ENCODE measurements around the gene TMEM245. TPM values are rescaled to one million over a fixed set of nuclear protein-coding genes. Genes with fewer than 3 reads are reported as not detected.

TMEM245 gene
- total and polyA plus RNA-seq, 11 donors = 16.7 to 174 (median 99.6) TPM

DNA sequence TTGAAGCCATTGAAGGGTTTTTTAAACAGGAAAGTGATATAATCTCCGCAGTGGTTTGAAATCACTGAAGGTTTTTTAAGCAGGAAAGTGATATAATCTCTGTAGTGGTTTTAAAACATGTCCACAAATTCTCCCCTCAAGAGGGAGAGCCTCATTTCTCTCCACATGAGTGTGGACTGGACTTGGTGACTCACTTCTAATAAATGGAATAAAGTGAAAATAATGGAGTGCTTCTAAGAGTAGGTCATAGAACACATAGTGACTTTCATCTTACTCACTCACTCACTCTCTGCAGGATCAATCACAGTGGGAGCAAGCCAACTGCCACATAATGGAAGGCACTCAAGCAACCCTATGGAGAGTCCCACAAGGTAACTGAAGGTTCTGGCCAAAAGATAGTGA is 118.5 kb downstream of the TMEM245 start:
- H3K9me3 ChIP-seq = peaks cover 0 to 19% (median 10%) of the 10 kb centered on the region in 12 donors
- 62 to 76% (median 69%) methylated on average over 1 of the region's 1 CpG for WGBS, 4 donors
- TF ChIP-seq, protein P1, sequence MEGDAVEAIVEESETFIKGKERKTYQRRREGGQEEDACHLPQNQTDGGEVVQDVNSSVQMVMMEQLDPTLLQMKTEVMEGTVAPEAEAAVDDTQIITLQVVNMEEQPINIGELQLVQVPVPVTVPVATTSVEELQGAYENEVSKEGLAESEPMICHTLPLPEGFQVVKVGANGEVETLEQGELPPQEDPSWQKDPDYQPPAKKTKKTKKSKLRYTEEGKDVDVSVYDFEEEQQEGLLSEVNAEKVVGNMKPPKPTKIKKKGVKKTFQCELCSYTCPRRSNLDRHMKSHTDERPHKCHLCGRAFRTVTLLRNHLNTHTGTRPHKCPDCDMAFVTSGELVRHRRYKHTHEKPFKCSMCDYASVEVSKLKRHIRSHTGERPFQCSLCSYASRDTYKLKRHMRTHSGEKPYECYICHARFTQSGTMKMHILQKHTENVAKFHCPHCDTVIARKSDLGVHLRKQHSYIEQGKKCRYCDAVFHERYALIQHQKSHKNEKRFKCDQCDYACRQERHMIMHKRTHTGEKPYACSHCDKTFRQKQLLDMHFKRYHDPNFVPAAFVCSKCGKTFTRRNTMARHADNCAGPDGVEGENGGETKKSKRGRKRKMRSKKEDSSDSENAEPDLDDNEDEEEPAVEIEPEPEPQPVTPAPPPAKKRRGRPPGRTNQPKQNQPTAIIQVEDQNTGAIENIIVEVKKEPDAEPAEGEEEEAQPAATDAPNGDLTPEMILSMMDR (IDR thresholded peaks at IDR 0.05) = no peak
- no peak for TF ChIP-seq POLR2A (IDR thresholded peaks at IDR 0.05)
- H3K4me1 ChIP-seq = peaks cover 0 to 46% (median 13%) of the 10 kb centered on the region in 12 donors
- H3K4me3 ChIP-seq = no peak overlapping the region
- H3K36me3 ChIP-seq = peaks cover 0 to 4% (median 0%) of the 10 kb centered on the region in 9 donors
- intact Hi-C loops (cut with DNase I) = no loop called here
- DNase-seq (no peak), ATAC-seq (no peak)
- H3K27me3 ChIP-seq = no peaks in the 10 kb centered on the region
- no peak overlapping the region for H3K27ac ChIP-seq

GRCh38 chr9:108997112-108997511 is 122.6 kb downstream of the TMEM245 start:
- Histone ChIP-seq H3K27me3 (no peaks in the 10 kb centered on the region), H3K4me1 (peaks cover 0 to 63% (median 24%) of the 10 kb centered on the region in 12 donors), H3K9me3 (no peaks in the 10 kb centered on the region), H3K4me3 (no peak overlapping the region), H3K36me3 (peaks cover 0 to 3% (median 0%) of the 10 kb centered on the region in 9 donors), H3K27ac (peak overlapping the region in 10 of 12 donors; percentile 3 to 77 (median 46))
- intact Hi-C loops (cut with DNase I) = no loop called here
- ATAC-seq (no peak), DNase-seq (no peak)
- 57 to 66% (median 62%) methylated on average over 1 of the region's 1 CpG for WGBS, 4 donors
- TF ChIP-seq, protein P1 (IDR thresholded peaks at IDR 0.05) = no peak
- TF ChIP-seq POLR2A (IDR thresholded peaks at IDR 0.05) = no peak

DNA sequence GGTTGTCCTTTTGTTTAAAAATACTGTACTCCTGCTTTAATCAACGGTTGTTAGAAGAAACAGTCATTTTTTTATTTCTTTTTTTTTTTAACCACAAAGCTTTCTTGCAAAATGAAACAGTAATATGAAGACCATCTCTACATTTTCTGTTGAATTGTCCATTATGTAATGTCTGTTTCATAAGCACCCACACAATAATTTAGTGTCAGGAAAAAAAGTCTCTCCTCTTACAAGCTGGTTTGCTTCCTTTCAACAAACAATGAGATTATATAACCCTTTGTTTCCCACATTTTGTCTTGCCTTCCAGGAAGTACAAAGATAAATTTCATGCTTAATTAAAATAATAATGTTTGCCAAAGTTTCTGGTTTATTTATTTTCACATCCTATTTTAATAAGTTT is 123.1 kb downstream of the TMEM245 start:
- intact Hi-C loops (cut with DNase I) = no loop called here
- no peak for DNase-seq
- 28 to 41% (median 32%) methylated on average over 1 of the region's 1 CpG for WGBS, 4 donors
- Histone ChIP-seq H3K4me3 (no peak overlapping the region), H3K4me1 (peaks cover 0 to 67% (median 26%) of the 10 kb centered on the region in 12 donors), H3K9me3 (no peaks in the 10 kb centered on the region), H3K27me3 (no peaks in the 10 kb centered on the region), H3K27ac (peak overlapping the region in 10 of 12 donors; percentile 35 to 82 (median 50)), H3K36me3 (peaks cover 0 to 5% (median 0%) of the 10 kb centered on the region in 9 donors)
- ATAC-seq = no peak
- no peak for TF ChIP-seq POLR2A (IDR thresholded peaks at IDR 0.05)
- TF ChIP-seq, protein P1 (IDR thresholded peaks at IDR 0.05) = no peak

- no peaks in the 10 kb centered on the region for H3K9me3 ChIP-seq
- DNase-seq (peak; percentile 69 to 81 (median 78)), ATAC-seq (peak; percentile 82 to 97 (median 94))
- no peak for TF ChIP-seq POLR2A (IDR thresholded peaks at IDR 0.05)
- TF ChIP-seq, protein P1 (IDR thresholded peaks at IDR 0.05) = no peak
- H3K27me3 ChIP-seq = no peaks in the 10 kb centered on the region
- intact Hi-C loops (cut with DNase I) = no loop called here
- WGBS, 4 donors = 11 to 28% (median 22%) methylated on average over 2 of the region's 2 CpGs
- peak overlapping the region; percentile 40 to 84 (median 62) for H3K27ac ChIP-seq
- H3K4me3 ChIP-seq = no peak overlapping the region
- H3K36me3 ChIP-seq = peaks cover 0 to 16% (median 5%) of the 10 kb centered on the region in 9 donors
- peaks cover 0 to 78% (median 34%) of the 10 kb centered on the region in 12 donors for H3K4me1 ChIP-seq
Measured at GRCh38 chr9:108994695-108995094, 125.1 kb downstream of the TMEM245 start.
